Colonic mucosa (tissue), 4 donors: ENCODE measurements around the gene BNIP2. TPM values are rescaled to one million over a fixed set of nuclear protein-coding genes. Genes with fewer than 3 reads are reported as not detected.

Experiments used
- DNase-seq: peaks from one replicate; pipeline ENCODE4 v3.0.0-alpha.2; 2020
- H3K27ac ChIP-seq: fragments of 200-600 bp; one replicate; pipeline ENCODE4 v1.8.0; 2021
- H3K27me3 ChIP-seq: fragments of 200-600 bp; one replicate; pipeline ENCODE4 v1.8.0; 2021
- H3K36me3 ChIP-seq: fragments of 200-600 bp; one replicate; pipeline ENCODE4 v1.8.0; 2021
- H3K4me1 ChIP-seq: fragments of 200-600 bp; one replicate; pipeline ENCODE4 v1.8.0; 2021; ENCODE audit warnings: mild to moderate bottlenecking
- H3K4me3 ChIP-seq: fragments of 200-600 bp; one replicate; pipeline ENCODE4 v1.8.0; 2021
- H3K9ac ChIP-seq, 2 donors: one replicate each; pipeline ENCODE4 v1.7.0; 2013; ENCODE audit warnings: control low read depth in 2 of 2, low read depth in 2 of 2, low read length in 2 of 2
- H3K9me3 ChIP-seq: fragments of 200-600 bp; one replicate; pipeline ENCODE4 v1.8.0; 2021
- intact Hi-C: fragments of 100-400 bp; cut with DNase I; formaldehyde crosslinking; loops from one replicate; pipeline ENCODE4 v1.14.1; 2022
- total RNA-seq, 2 donors: library from RNA; stranded (reverse); fragmentation: NEBNext Ultra II Directional in 1 of 2; extraction: Animal tissue kit (Norgen Biotek cat#: 25700) in 1 of 2; gene quantifications; one replicate each; pipeline ENCODE4 v1.2.1, GENCODE V29; 2021
- TF ChIP-seq, protein P1 (sequence below): fragments of 200-600 bp; IDR thresholded peaks from one replicate; pipeline ENCODE4 v1.8.0; 2022; ENCODE audit warnings: antibody characterized with exemption, mild to moderate bottlenecking
- donor health status: healthy.
- donor health status: DM: no; HTN: no; CAD: no.
- donor health status: DM: no; HTN: no; CAD: no.

BNIP2 gene
- total RNA-seq, 2 donors from 2014 or later, result 30.1 to 56.1 TPM

DNA sequence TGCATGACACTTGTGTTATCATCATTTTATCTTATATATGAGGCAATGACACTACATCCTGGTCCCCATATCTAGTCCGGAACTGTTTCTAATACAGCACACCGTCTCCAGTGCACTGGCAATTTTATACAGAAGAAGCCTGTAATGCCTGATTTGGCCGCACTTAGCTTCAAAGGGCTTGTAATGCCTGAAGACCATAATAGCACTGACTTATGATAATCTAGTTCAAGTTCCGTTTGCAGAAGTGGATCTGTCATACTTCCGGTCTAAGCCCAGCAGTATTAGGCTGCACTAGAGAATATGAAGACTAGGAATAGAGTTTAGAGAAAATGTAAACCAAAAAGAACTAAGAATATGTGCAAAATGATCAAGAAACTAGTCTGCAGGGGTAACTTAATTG, 1.3 kb downstream of the BNIP2 start:
- DNase-seq, result no peak
- Histone ChIP-seq H3K36me3 (no peaks in the 10 kb centered on the region), H3K27me3 (no peaks in the 10 kb centered on the region), H3K9ac (peak overlapping the region in 1 of 2 donors; percentile 98), H3K4me1 (peaks cover 8% of the 10 kb centered on the region), H3K27ac (peak overlapping the region; percentile 100), H3K9me3 (no peaks in the 10 kb centered on the region), H3K4me3 (peak overlapping the region; percentile 78)
- intact Hi-C loops, result no loop called here
- TF ChIP-seq, protein P1, sequence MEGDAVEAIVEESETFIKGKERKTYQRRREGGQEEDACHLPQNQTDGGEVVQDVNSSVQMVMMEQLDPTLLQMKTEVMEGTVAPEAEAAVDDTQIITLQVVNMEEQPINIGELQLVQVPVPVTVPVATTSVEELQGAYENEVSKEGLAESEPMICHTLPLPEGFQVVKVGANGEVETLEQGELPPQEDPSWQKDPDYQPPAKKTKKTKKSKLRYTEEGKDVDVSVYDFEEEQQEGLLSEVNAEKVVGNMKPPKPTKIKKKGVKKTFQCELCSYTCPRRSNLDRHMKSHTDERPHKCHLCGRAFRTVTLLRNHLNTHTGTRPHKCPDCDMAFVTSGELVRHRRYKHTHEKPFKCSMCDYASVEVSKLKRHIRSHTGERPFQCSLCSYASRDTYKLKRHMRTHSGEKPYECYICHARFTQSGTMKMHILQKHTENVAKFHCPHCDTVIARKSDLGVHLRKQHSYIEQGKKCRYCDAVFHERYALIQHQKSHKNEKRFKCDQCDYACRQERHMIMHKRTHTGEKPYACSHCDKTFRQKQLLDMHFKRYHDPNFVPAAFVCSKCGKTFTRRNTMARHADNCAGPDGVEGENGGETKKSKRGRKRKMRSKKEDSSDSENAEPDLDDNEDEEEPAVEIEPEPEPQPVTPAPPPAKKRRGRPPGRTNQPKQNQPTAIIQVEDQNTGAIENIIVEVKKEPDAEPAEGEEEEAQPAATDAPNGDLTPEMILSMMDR, result no peak

DNA sequence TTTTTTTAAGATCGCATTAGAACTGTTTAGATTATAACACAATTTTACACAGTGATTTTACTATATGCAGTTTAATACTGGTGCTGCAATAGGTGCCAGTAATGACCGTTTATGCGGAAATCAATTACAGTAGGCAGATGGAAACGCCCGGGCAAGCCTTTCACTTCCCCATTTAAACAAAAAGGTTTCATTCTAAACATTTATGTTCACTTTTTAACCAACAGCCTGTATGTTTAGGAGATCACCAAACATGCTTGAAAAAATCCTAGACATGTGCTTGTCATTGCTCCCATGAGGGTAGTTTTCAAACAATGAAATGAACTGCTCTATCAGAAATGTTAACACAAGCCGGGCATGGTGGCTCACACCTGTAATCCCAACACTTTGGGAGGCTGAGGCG, 2.7 kb downstream of the BNIP2 start:
- H3K9me3 ChIP-seq, result no peaks in the 10 kb centered on the region
- no peaks in the 10 kb centered on the region for H3K36me3 ChIP-seq
- H3K27me3 ChIP-seq, result no peaks in the 10 kb centered on the region
- H3K4me3 ChIP-seq, result no peak overlapping the region
- TF ChIP-seq, protein P1, result no peak
- H3K27ac ChIP-seq, result peak overlapping the region; percentile 39
- peaks cover 8% of the 10 kb centered on the region for H3K4me1 ChIP-seq
- DNase-seq, result peak; percentile 32
- intact Hi-C loops, result no loop called here
- no peak overlapping the region for H3K9ac ChIP-seq

DNA sequence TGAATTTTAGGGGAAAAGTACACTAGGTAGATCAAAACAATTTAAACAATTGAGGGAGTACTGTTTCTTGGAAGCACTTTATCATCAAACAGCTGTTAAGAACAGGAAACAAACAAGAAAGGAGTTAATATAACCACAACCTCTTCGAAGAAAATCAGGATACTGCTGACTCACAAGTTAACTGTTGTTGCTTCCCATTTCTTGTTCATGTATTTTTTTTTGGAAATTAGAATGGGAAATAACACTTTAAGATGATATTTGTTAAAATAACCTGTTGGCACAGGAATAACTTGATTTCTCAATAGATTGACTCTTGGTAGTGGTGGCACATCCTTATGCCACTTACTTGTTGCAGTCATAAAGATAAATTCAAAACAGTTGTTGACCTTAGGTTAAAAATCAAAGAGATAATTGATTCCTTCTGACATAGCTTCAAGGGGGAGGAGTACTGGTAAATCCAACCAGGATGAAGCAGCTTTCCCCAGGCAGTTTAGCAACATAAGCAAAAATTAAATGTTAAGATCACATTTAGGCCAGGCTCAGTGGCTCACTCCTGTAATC, 3.3 kb downstream of the BNIP2 start:
- H3K27me3 ChIP-seq, result no peaks in the 10 kb centered on the region
- no peak overlapping the region for H3K9ac ChIP-seq
- H3K27ac ChIP-seq, result peak overlapping the region; percentile 39
- no peaks in the 10 kb centered on the region for H3K9me3 ChIP-seq
- TF ChIP-seq, protein P1, result no peak
- no peak overlapping the region for H3K4me3 ChIP-seq
- H3K4me1 ChIP-seq, result peaks cover 8% of the 10 kb centered on the region
- intact Hi-C loops, result no loop called here
- DNase-seq, result no peak
- H3K36me3 ChIP-seq, result no peaks in the 10 kb centered on the region

DNA sequence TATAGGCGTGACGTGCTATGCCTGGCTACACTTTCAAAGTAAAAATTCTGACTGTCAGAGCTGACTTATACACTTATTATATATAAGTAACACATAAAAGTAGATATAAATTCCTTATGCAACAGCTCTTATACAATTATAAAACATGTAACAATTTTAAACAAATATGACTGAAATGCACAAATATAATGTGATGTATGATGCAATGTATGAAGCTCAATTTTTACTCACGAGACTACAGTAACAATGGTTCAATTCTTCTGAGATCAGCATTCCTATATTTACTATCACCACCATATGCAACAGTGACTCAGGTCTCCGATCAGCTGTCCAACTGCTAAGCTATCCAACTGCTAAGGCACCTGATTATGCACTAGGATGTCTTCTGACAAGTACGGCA, 8.2 kb downstream of the BNIP2 start:
- TF ChIP-seq, protein P1, result no peak
- Histone ChIP-seq H3K4me3 (no peak overlapping the region), H3K4me1 (peaks cover 2% of the 10 kb centered on the region), H3K9ac (no peak overlapping the region), H3K27ac (no peak overlapping the region), H3K36me3 (peaks cover 11% of the 10 kb centered on the region), H3K27me3 (no peaks in the 10 kb centered on the region), H3K9me3 (no peaks in the 10 kb centered on the region)
- intact Hi-C loops, result no loop called here
- DNase-seq, result no peak

DNA sequence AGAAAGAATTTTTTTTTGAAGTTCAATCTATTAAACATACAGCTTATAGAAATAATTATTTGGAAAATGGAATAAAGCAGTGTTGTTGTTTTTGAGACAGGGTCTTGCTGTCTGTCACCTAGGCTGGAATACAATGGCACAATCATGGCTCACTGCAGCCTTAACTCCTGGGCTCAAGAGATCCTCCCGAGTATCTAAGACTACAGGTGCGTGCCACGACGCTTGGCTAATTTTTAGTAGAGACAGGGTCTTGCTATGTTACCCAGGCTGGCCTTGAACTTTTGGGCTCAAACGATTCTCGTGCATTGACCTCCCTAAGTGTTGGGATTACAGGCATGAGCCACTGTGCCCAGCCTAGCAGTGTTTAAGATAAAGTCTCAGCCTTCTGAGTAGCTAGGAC, 8.8 kb downstream of the BNIP2 start:
- TF ChIP-seq, protein P1, result no peak
- H3K4me1 ChIP-seq, result no peaks in the 10 kb centered on the region
- no peaks in the 10 kb centered on the region for H3K27me3 ChIP-seq
- H3K4me3 ChIP-seq, result no peak overlapping the region
- peaks cover 11% of the 10 kb centered on the region for H3K36me3 ChIP-seq
- DNase-seq, result no peak
- intact Hi-C loops, result no loop called here
- no peaks in the 10 kb centered on the region for H3K9me3 ChIP-seq
- H3K9ac ChIP-seq, result no peak overlapping the region
- no peak overlapping the region for H3K27ac ChIP-seq
